CD4-positive, alpha-beta T cell treated with Interleukin-15 for 1 hour (primary cell): ENCODE data around the gene CNTN5.
"Not testable (repeated sequence)": the region's sequence is repeated elsewhere in the genome, so short reads cannot be mapped to it uniquely, and the experiment has no call there.

Experiments used
- DNase-seq: peaks from one replicate; pipeline ENCODE4 v3.0.0-alpha.2; 2020

CNTN5 gene

GRCh38 chr11:100257238-100257803 lies 1236.6 kb downstream of the CNTN5 start:
- not testable (repeated sequence) for DNase-seq

GRCh38 chr11:100269516-100269915 lies 1248.8 kb downstream of the CNTN5 start:
- DNase-seq: no peak

GRCh38 chr11:100273066-100273815 lies 1252.5 kb downstream of the CNTN5 start:
- DNase-seq: no peak

- not testable (repeated sequence) for DNase-seq
Measured at GRCh38 chr11:100274466-100274865, 1253.7 kb downstream of the CNTN5 start.

GRCh38 chr11:100294748-100295147 lies 1274.0 kb downstream of the CNTN5 start:
- DNase-seq: no peak

GRCh38 chr11:100296051-100296679 lies 1275.4 kb downstream of the CNTN5 start:
- DNase-seq: no peak

- no peak for DNase-seq
Measured at GRCh38 chr11:100297516-100297915, 1276.8 kb downstream of the CNTN5 start.

GRCh38 chr11:100302824-100303223 lies 1282.1 kb downstream of the CNTN5 start:
- DNase-seq: no peak

- DNase-seq: no peak
Measured at GRCh38 chr11:100303897-100304296, 1283.1 kb downstream of the CNTN5 start.

- DNase-seq: no peak
Measured at GRCh38 chr11:100308202-100308601, 1287.5 kb downstream of the CNTN5 start.

GRCh38 chr11:100315946-100316345 lies 1295.2 kb downstream of the CNTN5 start:
- DNase-seq: no peak

GRCh38 chr11:100316952-100317351 lies 1296.2 kb downstream of the CNTN5 start:
- no peak for DNase-seq

- no peak for DNase-seq
Measured at GRCh38 chr11:100319691-100320090, 1298.9 kb downstream of the CNTN5 start.

- no peak for DNase-seq
Measured at GRCh38 chr11:100328626-100329340, 1308.0 kb downstream of the CNTN5 start.

- DNase-seq: no peak
Measured at GRCh38 chr11:100329352-100329751, 1308.6 kb downstream of the CNTN5 start.

- DNase-seq: no peak
Measured at GRCh38 chr11:100336873-100337272, 1316.1 kb downstream of the CNTN5 start.

GRCh38 chr11:100338144-100338840 lies 1317.5 kb downstream of the CNTN5 start:
- DNase-seq: no peak

- no peak for DNase-seq
Measured at GRCh38 chr11:100340466-100341319, 1319.9 kb downstream of the CNTN5 start.

- no peak for DNase-seq
Measured at GRCh38 chr11:100353083-100353482, 1332.3 kb downstream of the CNTN5 start.

- no peak for DNase-seq
Measured at GRCh38 chr11:100354736-100355135, 1334.0 kb downstream of the CNTN5 start.

GRCh38 chr11:100356035-100356434 lies 1335.3 kb downstream of the CNTN5 start:
- DNase-seq: no peak

- no peak for DNase-seq
Measured at GRCh38 chr11:100359281-100359680, 1338.5 kb downstream of the CNTN5 start.
